K562 (cell line): Measurements from ENCODE around the gene NARF. TPM values are rescaled to one million over a fixed set of nuclear protein-coding genes. Genes with fewer than 3 reads are reported as not detected.

ENCODE experiments used
- BRD9 ChIP-seq: fragments of 450-650 bp; IDR thresholded peaks from 2 replicates; pipeline ENCODE4 v1.6.1; 2018; ENCODE audit warnings: low read depth; ENCODE audit not compliant: partially characterized antibody
- FOXP4 ChIP-seq: sonication (generic); formaldehyde crosslinking; IDR thresholded peaks from 2 replicates; pipeline ENCODE4 v1.8.0; 2022; ENCODE audit warnings: mild to moderate bottlenecking, missing genetic modification reagents, borderline replicate concordance
- HMG20A ChIP-seq: fragments of 450-650 bp; formaldehyde crosslinking; conservative IDR thresholded peaks from 2 replicates; pipeline ENCODE4 v1.4.0; 2020; ENCODE audit warnings: mild to moderate bottlenecking, mixed read lengths
- MAFG ChIP-seq: fragments of 450-650 bp; conservative IDR thresholded peaks from 2 replicates; pipeline ENCODE4 v1.6.1; 2016; ENCODE audit warnings: missing genetic modification characterization, missing compliant biosample characterization
- PRMT5 ChIP-seq: sonication (generic); formaldehyde crosslinking; IDR thresholded peaks from 2 replicates; pipeline ENCODE4 v1.5.0; 2020; ENCODE audit warnings: missing genetic modification reagents
- ZFP36 ChIP-seq: fragments of 150-350 bp; IDR thresholded peaks from 2 replicates; pipeline ENCODE4 v1.6.1; 2018; ENCODE audit warnings: low read length, low read depth; ENCODE audit not compliant: partially characterized antibody
- polyA plus RNA-seq, 8 experiments: library from polyadenylated mRNA; depleted of rRNA in 4 of 8; stranded (reverse) in 5 of 8; unstranded in 3 of 8; fragments of >200 nt; fragmentation: Nextera tagmentation in 2 of 8; fragmentation: Illumina TruSeq in 1 of 8; extraction: Ambion mirVana in 2 of 8; extraction: Trizol in 1 of 8; gene quantifications; 2 replicates each; pipeline versions ENCODE4 v1.2.1 to v1.2.3, GENCODE V29; 2011 to 2014; ENCODE audit warnings: inconsistent platforms in 1 of 8, missing spikeins in 1 of 8
- total RNA-seq, 7 experiments: library from RNA; depleted of rRNA in 6 of 7; stranded (reverse); fragments of >200 nt in 6 of 7; fragmentation: Illumina TruSeq in 2 of 7; extraction: Trizol in 2 of 7; gene quantifications; 2 replicates each; pipeline versions ENCODE4 v1.2.1 to v1.2.3, GENCODE V29; 2011 to 2021; ENCODE audit warnings: low replicate concordance in 1 of 7
- TF ChIP-seq, protein P1 (sequence below): sonication (generic); formaldehyde crosslinking; IDR thresholded peaks from 2 replicates; pipeline ENCODE4 v1.8.1; 2023; ENCODE audit warnings: mild to moderate bottlenecking, missing genetic modification reagents
- TF ChIP-seq, protein P2 (sequence below): fragments of 450-650 bp; IDR thresholded peaks from 2 replicates; pipeline ENCODE4 v1.6.1; 2016; ENCODE audit warnings: borderline replicate concordance
- TF ChIP-seq, protein P3 (sequence below): IDR thresholded peaks from 2 replicates; pipeline ENCODE4 v1.6.1; 2011; ENCODE audit warnings: borderline replicate concordance, low read depth, mild to moderate bottlenecking, moderate library complexity, low read length; ENCODE audit not compliant: insufficient read depth, poor library complexity, severe bottlenecking

Gene NARF
- total and polyA plus RNA-seq, 9 of the 15 experiments (the other 6 are each of a cell fraction or from before 2014, with no cell fraction given), result 60.4 to 423 (median 132) TPM

DNA sequence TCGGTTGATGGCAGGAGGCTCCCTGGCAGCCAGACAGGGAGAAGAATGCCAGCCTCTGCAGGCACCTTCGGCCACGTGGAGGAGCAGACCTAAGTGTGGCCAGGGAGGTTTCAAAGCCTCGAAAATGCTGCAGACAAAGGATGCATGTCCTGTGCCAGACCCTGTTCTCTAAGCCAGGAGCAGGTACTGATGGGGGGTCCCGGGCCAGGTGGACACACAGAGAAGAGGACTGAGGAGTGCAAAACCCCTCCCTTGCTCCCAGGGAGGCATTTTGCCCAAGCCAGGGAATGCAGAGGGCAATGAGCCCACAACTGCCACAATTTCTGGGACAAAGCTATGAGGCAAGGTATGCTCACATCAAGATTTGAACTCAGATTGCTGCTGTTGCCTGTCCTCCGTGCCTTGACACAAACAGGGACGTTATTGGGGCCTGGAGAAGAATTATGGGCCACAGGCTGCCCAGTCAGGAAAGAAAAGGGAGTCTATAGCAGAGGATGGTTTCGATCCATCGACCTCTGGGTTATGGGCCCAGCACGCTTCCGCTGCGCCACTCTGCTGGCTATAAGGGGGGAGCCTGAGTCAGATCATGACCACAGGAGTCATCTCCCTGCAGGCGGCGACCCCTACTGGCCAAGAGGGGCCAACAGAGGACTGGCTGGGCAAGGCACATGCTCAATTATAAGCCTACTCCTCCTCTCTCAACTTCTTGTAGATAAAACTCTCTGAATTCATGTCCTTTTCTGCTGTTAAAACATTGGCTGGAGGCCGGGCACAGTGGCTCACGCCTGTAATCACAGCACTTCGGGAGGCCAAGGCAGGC, 35.9 kb downstream of the NARF start (continued):
- peak; percentile 88 for TF ChIP-seq FOXP4 (CRISPR knock-in tag)
- peak; percentile 53 for TF ChIP-seq ZFP36
- TF ChIP-seq, protein P1, sequence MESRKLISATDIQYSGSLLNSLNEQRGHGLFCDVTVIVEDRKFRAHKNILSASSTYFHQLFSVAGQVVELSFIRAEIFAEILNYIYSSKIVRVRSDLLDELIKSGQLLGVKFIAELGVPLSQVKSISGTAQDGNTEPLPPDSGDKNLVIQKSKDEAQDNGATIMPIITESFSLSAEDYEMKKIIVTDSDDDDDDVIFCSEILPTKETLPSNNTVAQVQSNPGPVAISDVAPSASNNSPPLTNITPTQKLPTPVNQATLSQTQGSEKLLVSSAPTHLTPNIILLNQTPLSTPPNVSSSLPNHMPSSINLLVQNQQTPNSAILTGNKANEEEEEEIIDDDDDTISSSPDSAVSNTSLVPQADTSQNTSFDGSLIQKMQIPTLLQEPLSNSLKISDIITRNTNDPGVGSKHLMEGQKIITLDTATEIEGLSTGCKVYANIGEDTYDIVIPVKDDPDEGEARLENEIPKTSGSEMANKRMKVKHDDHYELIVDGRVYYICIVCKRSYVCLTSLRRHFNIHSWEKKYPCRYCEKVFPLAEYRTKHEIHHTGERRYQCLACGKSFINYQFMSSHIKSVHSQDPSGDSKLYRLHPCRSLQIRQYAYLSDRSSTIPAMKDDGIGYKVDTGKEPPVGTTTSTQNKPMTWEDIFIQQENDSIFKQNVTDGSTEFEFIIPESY (CRISPR knock-in tag), result peak; percentile 92
- peak; percentile 99 for TF ChIP-seq BRD9
- no peak for TF ChIP-seq HMG20A (CRISPR knock-in tag)
- TF ChIP-seq, protein P2, sequence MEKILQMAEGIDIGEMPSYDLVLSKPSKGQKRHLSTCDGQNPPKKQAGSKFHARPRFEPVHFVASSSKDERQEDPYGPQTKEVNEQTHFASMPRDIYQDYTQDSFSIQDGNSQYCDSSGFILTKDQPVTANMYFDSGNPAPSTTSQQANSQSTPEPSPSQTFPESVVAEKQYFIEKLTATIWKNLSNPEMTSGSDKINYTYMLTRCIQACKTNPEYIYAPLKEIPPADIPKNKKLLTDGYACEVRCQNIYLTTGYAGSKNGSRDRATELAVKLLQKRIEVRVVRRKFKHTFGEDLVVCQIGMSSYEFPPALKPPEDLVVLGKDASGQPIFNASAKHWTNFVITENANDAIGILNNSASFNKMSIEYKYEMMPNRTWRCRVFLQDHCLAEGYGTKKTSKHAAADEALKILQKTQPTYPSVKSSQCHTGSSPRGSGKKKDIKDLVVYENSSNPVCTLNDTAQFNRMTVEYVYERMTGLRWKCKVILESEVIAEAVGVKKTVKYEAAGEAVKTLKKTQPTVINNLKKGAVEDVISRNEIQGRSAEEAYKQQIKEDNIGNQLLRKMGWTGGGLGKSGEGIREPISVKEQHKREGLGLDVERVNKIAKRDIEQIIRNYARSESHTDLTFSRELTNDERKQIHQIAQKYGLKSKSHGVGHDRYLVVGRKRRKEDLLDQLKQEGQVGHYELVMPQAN, result peak; percentile 73
- TF ChIP-seq MAFG (tag), result no peak
- TF ChIP-seq, protein P3, sequence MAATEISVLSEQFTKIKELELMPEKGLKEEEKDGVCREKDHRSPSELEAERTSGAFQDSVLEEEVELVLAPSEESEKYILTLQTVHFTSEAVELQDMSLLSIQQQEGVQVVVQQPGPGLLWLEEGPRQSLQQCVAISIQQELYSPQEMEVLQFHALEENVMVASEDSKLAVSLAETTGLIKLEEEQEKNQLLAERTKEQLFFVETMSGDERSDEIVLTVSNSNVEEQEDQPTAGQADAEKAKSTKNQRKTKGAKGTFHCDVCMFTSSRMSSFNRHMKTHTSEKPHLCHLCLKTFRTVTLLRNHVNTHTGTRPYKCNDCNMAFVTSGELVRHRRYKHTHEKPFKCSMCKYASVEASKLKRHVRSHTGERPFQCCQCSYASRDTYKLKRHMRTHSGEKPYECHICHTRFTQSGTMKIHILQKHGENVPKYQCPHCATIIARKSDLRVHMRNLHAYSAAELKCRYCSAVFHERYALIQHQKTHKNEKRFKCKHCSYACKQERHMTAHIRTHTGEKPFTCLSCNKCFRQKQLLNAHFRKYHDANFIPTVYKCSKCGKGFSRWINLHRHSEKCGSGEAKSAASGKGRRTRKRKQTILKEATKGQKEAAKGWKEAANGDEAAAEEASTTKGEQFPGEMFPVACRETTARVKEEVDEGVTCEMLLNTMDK, result peak; percentile 98
- no peak for TF ChIP-seq PRMT5
